COLO829 (cell line): Measurements from ENCODE around the gene NCBP2L.

Experiments
- DNase-seq: peaks from one replicate; pipeline ENCODE4 v3.0.0; 2012; ENCODE audit warnings: low spot score

The NCBP2L gene

GRCh38 chrX:107752714-107753113, 24.8 kb upstream of the NCBP2L start:
- no peak for DNase-seq

- DNase-seq = no peak
These were observed 24.3 kb upstream of the NCBP2L start for GRCh38 chrX:107753187-107753586.

- no peak for DNase-seq
These were observed 21.8 kb upstream of the NCBP2L start for GRCh38 chrX:107755721-107756120.

- no peak for DNase-seq
These were observed 19.2 kb upstream of the NCBP2L start for GRCh38 chrX:107758231-107758766.

- no peak for DNase-seq
These were observed 17.0 kb upstream of the NCBP2L start for GRCh38 chrX:107760304-107761077.

- DNase-seq = no peak
These were observed 13.9 kb upstream of the NCBP2L start for GRCh38 chrX:107763647-107764046.

GRCh38 chrX:107764845-107765608, 12.5 kb upstream of the NCBP2L start:
- DNase-seq = no peak

GRCh38 chrX:107766470-107767150, 10.9 kb upstream of the NCBP2L start:
- DNase-seq = no peak

- no peak for DNase-seq
These were observed 9.5 kb upstream of the NCBP2L start for GRCh38 chrX:107768051-107768450.

GRCh38 chrX:107769581-107770317, 7.8 kb upstream of the NCBP2L start:
- no peak for DNase-seq

- DNase-seq = no peak
These were observed 4.3 kb upstream of the NCBP2L start for GRCh38 chrX:107773206-107773605.

GRCh38 chrX:107773906-107774435, 3.6 kb upstream of the NCBP2L start:
- DNase-seq = no peak

GRCh38 chrX:107775000-107775733, 2.4 kb upstream of the NCBP2L start:
- no peak for DNase-seq

GRCh38 chrX:107775734-107776511, 1.6 kb upstream of the NCBP2L start, which contains the start of gene TSC22D3:
TSC22D3 (minus strand) TSS chrX:107775787; CDS start chrX:107775419, 368 bp downstream.
- DNase-seq = peak; percentile 12

GRCh38 chrX:107776649-107777535, 641 bp upstream of the NCBP2L start:
- peak; percentile 60 for DNase-seq

GRCh38 chrX:107780525-107780924, 3.0 kb downstream of the NCBP2L start:
- no peak for DNase-seq

GRCh38 chrX:107787827-107788226, 10.3 kb downstream of the NCBP2L start:
- DNase-seq = no peak

- DNase-seq = no peak
These were observed 26.9 kb downstream of the NCBP2L start for GRCh38 chrX:107804427-107804826.

GRCh38 chrX:107805179-107805578, 27.6 kb downstream of the NCBP2L start:
- no peak for DNase-seq
